HG02588 (cell line): ENCODE data around the gene RAI1.
"Not testable (repeated sequence)": the region's sequence is repeated elsewhere in the genome, so short reads cannot be mapped to it uniquely, and the experiment has no call there.

ENCODE experiments used
- ATAC-seq: cut with Tn5 transposase; IDR thresholded peaks from one replicate; pipeline ENCODE4 v1.9.1; 2021; ENCODE audit warnings: mild to moderate bottlenecking, moderate library complexity; ENCODE audit not compliant: unreplicated experiment

The RAI1 gene, protein sequence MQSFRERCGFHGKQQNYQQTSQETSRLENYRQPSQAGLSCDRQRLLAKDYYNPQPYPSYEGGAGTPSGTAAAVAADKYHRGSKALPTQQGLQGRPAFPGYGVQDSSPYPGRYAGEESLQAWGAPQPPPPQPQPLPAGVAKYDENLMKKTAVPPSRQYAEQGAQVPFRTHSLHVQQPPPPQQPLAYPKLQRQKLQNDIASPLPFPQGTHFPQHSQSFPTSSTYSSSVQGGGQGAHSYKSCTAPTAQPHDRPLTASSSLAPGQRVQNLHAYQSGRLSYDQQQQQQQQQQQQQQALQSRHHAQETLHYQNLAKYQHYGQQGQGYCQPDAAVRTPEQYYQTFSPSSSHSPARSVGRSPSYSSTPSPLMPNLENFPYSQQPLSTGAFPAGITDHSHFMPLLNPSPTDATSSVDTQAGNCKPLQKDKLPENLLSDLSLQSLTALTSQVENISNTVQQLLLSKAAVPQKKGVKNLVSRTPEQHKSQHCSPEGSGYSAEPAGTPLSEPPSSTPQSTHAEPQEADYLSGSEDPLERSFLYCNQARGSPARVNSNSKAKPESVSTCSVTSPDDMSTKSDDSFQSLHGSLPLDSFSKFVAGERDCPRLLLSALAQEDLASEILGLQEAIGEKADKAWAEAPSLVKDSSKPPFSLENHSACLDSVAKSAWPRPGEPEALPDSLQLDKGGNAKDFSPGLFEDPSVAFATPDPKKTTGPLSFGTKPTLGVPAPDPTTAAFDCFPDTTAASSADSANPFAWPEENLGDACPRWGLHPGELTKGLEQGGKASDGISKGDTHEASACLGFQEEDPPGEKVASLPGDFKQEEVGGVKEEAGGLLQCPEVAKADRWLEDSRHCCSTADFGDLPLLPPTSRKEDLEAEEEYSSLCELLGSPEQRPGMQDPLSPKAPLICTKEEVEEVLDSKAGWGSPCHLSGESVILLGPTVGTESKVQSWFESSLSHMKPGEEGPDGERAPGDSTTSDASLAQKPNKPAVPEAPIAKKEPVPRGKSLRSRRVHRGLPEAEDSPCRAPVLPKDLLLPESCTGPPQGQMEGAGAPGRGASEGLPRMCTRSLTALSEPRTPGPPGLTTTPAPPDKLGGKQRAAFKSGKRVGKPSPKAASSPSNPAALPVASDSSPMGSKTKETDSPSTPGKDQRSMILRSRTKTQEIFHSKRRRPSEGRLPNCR (N-terminal part only)

DNA sequence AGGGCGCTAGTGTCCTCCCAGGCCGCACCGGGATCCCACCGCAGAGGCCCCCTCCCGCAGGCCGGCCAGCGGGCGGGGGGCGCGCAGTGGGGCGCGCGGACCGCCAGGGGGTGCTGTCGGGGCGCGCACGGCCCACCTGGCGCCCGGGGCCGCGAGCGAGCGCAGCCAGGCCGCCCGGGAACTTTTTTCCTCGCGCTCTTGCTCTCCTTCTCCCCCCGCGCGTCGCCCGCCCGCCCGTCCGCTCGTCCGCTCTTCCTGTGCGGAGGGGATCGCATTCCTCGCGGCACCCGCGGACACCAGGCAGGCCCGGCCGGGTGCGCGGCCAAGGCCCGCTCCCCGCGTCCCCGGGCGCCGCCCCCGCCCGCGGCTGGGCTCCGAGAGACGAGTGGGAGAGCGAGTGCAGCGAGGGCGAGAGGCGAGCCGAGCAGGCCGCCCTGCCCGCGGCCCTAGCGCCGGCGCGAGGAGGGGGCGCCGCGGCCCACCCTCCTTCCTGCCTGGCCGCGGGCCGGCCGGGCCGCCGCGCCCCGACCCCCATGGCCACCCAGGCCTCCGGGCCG, at the start of gene RAI1:
Gene RAI1, plus strand, starts transcription at position 272 of the 557 bp plus-strand sequence. CDS start 111,491 bp downstream, outside the sequence.
- peak; percentile 56 for ATAC-seq

DNA sequence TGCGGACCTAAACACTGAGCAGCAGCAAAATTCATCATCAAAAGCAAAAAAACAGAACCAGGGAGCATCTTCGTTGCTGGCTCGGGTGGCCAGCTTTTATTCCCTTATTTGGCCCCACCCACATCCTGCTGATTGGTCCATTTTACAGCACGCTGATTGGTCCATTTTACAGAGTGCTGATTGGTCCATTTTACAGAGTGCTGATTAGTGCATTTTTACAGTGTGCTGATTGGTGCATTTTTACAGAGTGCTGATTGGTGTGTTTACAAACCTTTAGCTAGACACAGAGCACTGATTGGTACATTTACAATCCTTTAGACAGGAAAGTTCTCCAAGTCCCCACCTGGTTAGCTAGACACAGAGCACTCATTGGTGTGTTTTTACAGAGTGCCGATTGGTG, 48.6 kb upstream of the RAI1 start:
- not testable (repeated sequence) for ATAC-seq

DNA sequence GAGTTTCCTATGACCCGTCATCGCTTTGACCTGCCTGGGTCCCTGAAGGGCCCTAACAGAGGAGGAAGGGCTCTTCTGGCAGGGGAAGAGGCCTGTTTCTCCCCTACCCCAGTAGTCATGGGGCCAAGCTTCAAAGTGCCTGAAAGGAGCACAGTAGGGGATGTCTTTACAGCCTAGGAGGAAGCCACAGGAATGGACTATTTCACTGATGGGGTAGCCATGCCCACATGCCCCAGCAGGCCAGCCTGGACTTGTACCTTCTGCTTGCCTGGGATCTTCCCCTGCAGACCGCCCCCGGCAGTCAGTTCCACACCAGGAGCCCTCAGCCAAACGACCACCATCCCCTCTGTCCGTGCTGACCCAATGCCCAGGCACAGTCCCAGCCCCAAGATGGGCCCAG, 47.9 kb upstream of the RAI1 start:
- ATAC-seq: no peak

DNA sequence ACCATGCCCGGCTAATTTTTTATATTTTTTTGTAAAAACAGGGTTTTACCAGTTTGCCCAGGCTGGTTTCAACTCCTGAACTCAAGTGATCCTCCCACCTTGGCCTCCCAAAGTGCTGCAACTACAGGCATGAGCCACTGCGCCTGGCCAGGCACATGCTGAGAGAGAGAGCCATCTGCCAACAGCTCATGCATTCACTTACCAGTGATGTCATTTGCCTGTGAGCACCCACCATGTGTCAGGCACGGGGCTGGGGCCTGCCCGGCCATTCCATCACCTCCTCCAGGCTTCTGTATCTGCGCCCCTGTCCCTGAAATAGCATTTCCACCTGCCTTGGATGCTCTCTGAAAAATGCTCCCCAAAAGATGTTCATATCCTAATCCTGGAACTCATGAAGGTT, 46.1 kb upstream of the RAI1 start:
- no peak for ATAC-seq

DNA sequence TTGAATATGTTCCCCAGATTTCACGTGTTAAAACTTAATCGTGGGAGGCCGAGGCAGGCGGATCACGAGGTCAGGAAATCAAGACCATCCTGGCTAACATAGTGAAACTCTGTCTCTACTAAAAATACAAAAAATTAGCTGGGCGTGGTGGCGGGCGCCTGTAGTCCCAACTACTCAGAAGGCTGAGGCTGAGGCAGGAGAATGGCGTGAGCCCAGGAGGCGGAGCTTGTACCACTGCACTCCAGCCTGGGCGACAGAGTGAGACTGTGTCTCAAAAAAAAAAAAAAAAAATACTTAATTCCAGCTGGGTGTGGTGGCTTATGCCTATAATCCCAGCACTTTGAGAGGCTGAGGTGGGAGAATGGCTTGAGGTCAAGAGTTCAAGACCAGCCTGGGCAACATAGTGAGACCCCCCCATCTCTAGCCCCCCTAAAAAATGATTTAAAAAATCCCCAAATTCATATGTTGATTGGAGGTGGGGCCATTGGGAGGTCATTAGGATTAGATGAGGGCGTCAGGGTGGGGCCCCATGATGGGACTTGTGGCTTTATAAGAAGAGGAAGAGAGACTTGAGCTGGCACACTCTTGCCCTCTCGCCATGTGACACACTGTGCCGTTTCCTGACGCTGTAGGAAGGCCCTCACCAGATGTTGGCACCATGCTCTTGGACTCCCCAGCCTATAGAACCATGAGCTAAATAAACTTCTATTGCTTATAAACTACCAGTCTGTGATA, 45.6 kb upstream of the RAI1 start:
- ATAC-seq: not testable (repeated sequence)

DNA sequence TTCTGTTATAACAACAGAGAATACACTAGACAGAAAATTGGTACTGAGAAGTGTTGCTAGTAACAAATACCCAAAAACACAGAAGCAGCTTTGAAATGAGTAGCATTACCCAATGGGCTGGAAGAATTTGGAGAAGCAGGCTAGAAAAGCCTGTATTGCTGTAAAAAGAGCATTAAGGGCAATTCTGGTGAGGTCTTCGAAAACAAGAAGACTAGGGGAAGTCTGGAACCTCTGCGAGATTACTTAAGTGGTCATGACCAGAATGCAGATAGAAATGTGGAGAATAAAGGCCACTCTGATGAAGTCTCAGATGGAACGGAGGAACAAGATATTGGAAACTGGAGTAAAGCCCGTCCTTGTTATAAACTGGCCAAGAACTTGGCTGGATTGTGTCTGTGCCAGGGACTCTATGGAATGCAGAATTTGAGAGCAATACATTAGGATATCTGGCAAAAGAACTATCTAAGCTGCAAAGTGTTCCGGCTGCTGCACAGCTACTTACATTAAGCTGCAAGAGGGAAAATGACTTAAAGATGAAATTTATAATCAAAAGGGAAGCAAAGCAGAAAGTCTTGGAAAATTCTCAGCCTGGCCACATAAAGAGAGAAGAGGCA, 44.9 kb upstream of the RAI1 start:
- ATAC-seq: no peak

DNA sequence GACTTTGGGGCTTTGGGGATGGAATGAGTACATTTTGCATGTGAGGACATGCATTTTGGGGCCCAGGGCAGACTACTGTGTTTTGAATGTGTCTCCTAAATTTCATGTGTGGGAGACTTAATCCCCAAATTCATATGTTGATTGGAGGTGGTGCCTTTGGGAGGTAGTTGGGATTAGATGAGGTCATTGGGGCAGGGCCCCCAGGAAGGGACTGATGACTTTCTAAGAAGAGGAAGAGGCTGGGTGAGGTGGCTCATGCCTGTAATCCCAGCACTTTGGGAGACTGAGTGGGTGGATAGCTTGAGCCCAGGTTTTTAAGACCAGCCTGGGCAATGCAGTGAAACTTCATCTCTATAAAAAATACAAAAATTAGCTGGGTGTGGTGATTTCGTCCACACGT, 42.8 kb upstream of the RAI1 start:
- ATAC-seq: no peak

DNA sequence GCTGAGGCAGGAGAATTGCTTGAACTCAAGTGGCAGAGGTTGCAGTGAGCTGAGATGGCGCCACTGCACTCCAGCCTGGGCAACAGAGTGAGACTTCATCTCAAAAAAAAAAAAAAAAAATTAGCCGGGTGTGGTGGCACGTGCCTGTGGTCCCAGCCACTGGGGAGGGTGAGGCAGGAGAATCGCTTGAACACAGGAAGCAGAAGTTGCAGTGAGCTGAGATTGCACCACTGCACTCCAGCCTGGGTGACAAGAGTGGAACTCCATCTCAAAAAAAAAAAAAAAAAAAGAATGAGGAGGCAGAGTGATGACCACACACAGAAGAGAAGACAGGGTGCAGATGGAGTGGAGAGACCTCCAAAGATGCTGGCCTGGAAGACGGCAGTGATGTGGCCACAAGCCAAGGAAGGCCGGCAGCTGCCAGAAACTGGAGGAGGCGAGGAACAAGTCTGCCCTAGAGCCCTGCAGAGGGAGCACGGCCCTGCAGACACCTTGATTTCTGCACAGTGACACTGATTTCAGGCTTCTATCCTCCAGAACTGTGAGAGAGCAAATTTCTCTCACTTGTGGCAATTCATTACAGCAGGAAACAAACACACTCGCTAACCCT, 41.5 kb upstream of the RAI1 start:
- ATAC-seq: not testable (repeated sequence)

DNA sequence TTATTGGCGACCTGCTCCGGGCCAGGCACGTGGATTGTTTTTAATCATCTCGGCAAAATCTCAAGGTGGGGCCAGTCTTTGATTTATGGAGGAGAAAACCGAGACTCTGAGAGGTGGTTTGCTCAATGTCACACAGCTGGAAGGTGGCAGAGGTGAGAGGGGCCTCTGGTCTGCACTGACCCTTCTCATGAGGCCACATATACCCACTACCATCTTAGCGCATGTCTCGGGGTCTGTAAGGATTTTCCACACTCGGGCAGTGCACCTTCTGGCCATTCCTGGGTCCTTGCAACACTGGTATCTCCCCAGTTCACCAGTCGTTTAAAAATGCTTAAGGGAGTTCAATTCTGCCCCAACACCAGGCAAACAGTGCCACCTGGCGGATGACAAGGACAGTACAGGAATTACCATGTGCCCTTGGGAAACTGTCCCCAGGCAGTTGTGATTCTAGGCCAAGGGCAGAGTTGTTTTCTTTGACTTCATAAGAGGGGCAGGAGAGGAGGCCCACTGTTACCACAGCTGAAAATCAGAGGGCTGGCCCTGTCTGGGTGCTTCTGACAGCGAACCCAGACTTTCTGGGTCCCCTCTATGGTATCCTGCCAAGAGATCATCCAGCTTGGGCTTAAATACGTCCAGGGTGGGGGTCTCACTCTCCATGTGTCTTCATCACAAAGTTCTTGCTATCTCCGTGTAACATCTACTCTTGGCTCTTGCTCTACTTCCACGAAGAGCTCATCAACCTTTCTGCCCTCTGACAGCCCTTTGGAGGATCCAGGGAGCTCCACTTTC, 39.4 kb upstream of the RAI1 start:
- no peak for ATAC-seq

DNA sequence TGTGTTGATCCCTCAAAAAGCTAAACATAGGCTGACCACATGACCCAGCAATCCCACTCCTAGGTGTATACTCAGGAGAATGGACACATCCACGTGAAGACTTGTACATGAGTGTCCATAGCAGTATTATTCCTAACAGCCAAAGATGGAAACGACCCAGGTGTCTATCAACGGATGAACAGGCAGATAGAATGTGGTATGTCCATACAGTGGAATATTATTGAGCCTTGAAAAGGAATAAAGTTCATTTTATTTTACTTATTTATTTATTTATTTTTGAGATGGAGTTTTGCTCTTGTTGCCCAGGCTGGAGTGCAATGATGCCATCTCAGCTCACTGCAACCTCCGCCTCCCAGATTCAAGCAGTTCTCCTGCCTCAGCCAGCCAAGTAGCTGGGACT, 36.1 kb upstream of the RAI1 start:
- ATAC-seq: not testable (repeated sequence)

DNA sequence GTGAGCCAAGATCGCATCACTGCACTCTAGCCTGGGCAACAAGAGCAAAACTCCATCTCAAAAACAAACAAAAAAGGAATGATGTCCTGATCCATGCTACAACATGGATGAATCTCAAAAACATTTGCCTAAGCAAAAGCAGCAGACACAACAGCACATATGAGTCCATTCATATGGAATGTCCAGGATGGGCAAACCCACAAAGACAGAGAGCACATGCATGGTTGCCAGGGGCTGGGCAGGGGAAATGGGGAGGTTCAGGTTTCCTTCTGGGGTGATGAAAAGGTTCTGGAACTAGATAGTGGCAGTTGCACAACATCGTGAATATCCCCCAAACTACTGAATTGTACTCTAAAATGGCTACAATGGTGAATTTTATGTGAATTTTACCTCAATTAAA, 35.3 kb upstream of the RAI1 start:
- no peak for ATAC-seq

DNA sequence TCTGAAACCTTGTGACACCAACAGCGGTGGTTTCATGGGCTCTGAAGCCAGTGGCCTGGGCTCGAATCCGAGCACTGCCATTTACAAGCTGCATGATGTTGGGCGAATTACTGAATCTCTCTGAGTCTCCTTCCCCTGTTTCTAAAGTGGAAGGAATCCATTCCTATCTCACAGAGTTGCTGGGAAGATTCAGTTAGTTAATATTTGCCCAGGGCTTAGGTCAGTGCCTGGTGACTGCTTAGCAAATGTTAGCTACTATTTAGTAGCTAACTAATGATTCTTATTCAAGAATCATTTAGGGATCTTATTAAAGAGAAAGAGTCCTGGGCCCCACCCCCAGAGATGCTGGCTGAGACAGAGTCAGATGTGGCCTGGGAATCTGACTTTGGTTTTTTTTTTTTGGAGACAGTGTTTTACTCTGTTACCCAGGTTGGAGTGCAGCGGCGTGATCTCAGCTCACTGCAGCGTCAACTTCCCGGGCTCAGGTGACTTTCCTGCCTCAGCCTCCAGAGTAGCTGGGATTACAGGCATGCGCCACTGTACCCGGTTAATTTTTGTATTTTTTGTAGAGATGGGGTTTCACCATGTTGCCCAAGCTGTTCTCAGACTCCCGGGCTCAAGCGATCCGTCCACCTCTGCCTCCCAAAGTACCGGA, 33.6 kb upstream of the RAI1 start:
- ATAC-seq: no peak

DNA sequence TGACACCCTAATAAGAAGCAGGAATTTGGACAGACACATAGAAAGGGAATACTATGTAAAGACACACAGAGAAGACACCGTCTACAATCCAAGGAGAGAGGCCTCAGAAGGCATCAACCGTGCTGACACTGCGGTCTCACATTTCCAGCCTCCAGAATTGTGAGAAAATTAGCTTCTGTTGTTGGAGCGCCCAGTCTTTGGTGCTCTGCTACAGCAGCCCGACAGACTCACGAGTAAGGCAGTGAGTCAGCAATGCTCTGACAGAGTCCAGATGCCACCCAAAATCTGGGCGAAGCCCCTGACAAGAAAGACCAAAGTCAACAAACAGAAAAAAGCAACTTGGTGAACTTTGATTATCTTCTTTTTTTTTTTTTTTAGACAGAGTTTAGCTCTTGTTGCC, 32.5 kb upstream of the RAI1 start:
- no peak for ATAC-seq

DNA sequence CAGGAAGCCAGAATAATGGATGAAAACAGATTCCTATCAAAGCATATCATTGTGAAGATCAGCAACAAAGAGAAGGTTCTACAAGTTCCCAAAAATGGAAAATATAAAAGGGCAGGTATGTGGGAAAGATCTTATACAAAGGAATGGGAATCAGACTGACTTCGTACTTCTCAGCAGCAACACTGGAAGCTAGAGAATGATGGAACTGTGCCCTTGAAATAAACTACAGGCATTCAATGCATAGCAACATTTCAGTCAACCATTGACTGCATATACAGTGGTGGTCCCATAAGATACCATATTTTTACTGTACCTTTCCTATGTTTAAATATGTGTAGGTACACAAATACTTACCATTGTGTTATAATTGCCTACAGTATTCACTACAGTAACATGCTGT, 30.3 kb upstream of the RAI1 start:
- no peak for ATAC-seq

DNA sequence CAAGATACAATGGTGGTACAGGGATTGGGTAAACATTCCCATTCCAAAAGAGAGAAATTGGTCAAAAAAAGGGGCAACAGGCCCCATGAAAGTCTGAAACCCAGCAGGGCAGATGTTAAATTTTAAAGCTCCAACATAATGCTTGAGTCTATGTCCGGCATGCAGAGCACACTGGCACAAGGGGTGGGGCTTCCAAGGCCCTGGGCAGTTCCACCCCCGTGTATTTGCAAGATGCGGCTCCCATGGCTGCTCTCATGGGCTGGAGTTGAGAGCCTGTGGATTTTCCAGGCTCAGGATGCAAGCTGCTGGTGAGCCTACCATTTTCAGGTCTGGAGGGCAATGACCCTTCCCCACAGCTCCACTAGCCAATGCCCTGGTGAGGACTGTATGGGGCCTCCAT, 27.9 kb upstream of the RAI1 start:
- no peak for ATAC-seq

DNA sequence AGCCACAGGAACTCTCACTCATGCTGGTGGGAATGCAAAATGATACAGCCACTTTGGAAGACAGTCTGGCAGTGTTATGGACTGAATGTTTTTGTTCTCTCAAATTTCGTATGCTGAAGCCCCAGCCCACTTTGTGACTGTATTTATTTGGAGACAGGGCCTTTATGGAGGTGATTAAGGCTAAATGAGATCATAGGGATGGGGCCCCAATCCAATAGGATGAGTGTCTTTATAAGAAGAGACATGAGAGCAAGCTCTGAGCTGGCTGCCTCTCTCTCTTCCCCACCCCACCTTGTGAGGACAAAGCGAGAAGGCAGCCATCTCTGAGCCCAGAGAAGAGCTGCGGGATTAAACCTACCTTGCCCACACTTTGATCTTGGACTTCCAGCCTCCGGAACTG, 21.9 kb upstream of the RAI1 start:
- no peak for ATAC-seq

DNA sequence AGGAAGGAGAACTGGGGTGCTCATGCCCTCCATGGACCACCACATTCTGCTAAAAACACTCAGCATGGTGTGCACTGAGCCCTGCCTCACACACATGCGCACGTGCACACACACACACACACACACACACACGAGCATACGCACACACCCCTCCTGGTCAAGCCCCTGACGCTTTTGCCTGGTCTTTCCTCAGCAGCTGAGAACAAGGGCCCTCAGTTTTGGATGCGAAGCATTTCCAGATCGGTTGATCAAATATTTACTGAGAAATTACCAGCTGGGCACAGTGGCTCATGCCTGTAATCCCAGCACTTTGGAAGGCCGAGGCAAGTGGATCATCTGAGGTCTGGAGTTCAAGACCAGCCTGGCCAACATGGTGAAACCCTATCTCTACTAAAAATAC, 20.1 kb upstream of the RAI1 start:
- ATAC-seq: no peak

DNA sequence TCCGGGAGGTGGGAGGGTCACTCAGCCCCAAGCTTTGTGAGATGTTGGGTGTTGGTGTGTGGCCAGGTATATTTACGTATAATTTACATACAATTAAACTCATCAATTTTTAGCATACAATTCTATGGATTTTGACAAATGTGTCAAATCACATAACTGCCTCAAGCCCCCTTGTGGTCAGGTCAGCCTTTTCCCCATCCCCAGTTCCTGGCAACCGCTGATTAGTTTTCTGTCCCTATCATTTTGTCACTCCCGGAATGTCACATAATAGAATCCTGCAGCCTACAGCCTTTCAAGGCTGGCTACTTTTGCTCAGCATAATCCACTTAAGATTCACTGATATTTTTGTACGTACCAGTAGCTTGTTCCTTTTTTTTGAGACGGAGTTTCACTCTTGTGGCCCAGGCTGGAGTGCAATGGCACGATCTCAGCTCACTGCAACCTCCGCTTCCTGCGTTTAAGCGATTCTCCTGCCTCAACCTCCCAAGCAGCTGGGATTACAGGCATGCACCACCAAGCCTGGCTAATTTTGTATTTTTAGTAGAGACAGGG, 19.3 kb upstream of the RAI1 start:
- no peak for ATAC-seq
